OCI-LY1 (cell line): ENCODE data around the gene TNFRSF12A.

Source experiments
- EZH2 ChIP-seq: fragments of 200-600 bp; sonication (generic), shearing (Covaris generic); IDR thresholded peaks from 2 replicates; pipeline ENCODE4 v1.8.0; 2017; ENCODE audit warnings: borderline replicate concordance, mixed run types, mild to moderate bottlenecking, antibody characterized with exemption, low read length, moderate library complexity, mixed read lengths
- TF ChIP-seq, protein P1 (sequence below): fragments of 200-600 bp; sonication (generic), shearing (Covaris generic); IDR thresholded peaks from 2 replicates; pipeline ENCODE4 v1.5.1; 2017; ENCODE audit warnings: mild to moderate bottlenecking, antibody characterized with exemption, low read length, moderate library complexity, mixed read lengths

GRCh38 chr16:3028716-3029319 lies 8.7 kb downstream of the TNFRSF12A start:
- TF ChIP-seq EZH2 = no peak
- TF ChIP-seq, protein P1, sequence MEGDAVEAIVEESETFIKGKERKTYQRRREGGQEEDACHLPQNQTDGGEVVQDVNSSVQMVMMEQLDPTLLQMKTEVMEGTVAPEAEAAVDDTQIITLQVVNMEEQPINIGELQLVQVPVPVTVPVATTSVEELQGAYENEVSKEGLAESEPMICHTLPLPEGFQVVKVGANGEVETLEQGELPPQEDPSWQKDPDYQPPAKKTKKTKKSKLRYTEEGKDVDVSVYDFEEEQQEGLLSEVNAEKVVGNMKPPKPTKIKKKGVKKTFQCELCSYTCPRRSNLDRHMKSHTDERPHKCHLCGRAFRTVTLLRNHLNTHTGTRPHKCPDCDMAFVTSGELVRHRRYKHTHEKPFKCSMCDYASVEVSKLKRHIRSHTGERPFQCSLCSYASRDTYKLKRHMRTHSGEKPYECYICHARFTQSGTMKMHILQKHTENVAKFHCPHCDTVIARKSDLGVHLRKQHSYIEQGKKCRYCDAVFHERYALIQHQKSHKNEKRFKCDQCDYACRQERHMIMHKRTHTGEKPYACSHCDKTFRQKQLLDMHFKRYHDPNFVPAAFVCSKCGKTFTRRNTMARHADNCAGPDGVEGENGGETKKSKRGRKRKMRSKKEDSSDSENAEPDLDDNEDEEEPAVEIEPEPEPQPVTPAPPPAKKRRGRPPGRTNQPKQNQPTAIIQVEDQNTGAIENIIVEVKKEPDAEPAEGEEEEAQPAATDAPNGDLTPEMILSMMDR = no peak
